Astrocyte of the spinal cord (primary cell): ENCODE data around the gene ST8SIA1.
A peak's percentile ranks its signal among the peaks of the same experiment; 100 is the strongest.

ENCODE experiments used
- DNase-seq: peaks from one replicate; pipeline ENCODE4 v3.0.0; 2011; ENCODE audit warnings: low read depth, low spot score
- H3K4me3 ChIP-seq: 2 replicates; pipeline ENCODE4 v1.5.1; 2011; ENCODE audit warnings: low read depth, mild to moderate bottlenecking, low read length, moderate library complexity
- in situ Hi-C: cut with HindIII; loops from 2 replicates; pipeline ENCODE4 v1.10.0; 2017; ENCODE audit warnings: low sequenced_read_pairs
- TF ChIP-seq, protein P1 (sequence below): IDR thresholded peaks from 2 replicates; pipeline ENCODE4 v1.5.1; 2012; ENCODE audit warnings: low read depth, mild to moderate bottlenecking, low read length, inconsistent platforms

ST8SIA1 gene

DNA sequence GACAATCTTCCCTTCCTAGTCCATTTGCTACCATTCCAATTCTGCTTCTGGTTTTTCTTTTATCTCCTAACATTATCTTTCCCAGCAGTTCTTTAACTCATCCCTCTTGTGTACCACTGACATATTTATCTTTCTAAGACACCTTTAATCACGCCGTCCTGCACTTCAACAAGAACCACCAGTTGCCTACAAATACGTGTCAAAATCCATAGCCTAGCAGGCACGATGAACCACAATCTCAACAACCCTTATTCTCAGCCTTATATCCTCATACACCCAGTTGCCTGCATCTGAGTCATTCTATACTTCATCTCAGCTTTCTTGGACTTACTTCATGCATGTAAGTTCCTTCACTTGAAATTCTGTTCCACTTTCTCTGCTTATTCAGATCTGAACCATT is 16.4 kb upstream of the ST8SIA1 start:
- in situ Hi-C loops = no loop called here
- no peak overlapping the region for H3K4me3 ChIP-seq
- DNase-seq = no peak
- TF ChIP-seq, protein P1, sequence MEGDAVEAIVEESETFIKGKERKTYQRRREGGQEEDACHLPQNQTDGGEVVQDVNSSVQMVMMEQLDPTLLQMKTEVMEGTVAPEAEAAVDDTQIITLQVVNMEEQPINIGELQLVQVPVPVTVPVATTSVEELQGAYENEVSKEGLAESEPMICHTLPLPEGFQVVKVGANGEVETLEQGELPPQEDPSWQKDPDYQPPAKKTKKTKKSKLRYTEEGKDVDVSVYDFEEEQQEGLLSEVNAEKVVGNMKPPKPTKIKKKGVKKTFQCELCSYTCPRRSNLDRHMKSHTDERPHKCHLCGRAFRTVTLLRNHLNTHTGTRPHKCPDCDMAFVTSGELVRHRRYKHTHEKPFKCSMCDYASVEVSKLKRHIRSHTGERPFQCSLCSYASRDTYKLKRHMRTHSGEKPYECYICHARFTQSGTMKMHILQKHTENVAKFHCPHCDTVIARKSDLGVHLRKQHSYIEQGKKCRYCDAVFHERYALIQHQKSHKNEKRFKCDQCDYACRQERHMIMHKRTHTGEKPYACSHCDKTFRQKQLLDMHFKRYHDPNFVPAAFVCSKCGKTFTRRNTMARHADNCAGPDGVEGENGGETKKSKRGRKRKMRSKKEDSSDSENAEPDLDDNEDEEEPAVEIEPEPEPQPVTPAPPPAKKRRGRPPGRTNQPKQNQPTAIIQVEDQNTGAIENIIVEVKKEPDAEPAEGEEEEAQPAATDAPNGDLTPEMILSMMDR = no peak

DNA sequence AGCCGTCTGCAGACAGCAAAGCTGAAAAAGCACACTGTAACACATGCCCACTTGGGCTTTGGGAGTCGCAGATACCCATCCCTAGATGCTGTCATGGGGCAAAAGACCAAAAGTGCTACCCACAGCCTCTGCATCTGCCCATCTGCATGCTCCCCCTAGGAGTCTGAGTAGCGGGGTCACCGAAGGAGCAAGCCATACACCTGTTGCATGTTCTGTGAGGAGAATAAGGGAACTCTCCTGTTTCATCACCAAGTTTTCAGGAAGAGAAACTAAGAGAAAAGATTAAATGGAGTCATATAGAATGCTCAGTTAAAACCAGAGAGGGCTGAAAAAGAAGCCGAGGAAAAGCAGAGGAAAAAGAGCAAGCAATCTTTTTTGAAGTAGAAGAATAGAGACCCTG is 13.7 kb upstream of the ST8SIA1 start:
- in situ Hi-C loops = no loop called here
- DNase-seq = no peak
- no peak overlapping the region for H3K4me3 ChIP-seq
- TF ChIP-seq, protein P1 = no peak

DNA sequence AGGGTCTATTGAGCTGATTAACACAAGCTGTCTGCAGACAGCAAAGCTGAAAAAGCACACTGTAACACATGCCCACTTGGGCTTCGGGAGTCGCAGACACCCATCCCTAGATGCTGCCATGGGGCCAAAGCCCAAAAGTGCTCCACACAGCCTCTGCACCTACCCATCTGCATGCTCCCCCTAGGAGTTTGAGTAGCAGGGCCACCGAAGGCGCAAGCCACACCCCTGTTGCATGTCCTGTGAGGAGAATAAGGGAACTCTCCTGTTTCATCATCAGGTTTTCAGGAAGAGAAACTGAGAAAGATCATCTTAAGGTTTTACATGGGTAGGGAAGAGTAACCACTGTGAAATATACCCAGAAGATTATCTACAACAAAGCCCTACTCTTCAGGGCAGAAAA is 5.6 kb upstream of the ST8SIA1 start:
- in situ Hi-C loops = no loop called here
- no peak overlapping the region for H3K4me3 ChIP-seq
- no peak for DNase-seq
- TF ChIP-seq, protein P1 = no peak

DNA sequence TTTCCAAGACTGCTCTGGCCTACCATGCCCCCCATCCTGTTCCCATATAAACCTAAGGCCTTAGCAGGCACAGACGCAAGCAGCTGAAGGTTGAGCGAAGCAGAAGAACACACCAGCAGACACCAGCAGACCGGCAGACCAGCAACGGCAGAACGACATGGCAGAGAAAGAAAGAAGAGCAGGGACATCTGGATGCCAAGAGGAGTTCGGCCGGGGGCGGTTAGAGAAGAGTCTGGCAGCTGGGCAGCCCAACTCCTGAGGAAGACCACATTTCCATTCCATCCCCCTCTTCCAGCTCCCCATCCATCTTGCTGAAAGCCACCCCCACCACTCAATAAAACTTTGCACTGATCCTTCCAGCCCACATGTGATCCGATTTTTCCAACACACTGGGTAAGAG is 5.2 kb upstream of the ST8SIA1 start:
- in situ Hi-C loops = no loop called here
- no peak overlapping the region for H3K4me3 ChIP-seq
- no peak for DNase-seq
- TF ChIP-seq, protein P1 = no peak

DNA sequence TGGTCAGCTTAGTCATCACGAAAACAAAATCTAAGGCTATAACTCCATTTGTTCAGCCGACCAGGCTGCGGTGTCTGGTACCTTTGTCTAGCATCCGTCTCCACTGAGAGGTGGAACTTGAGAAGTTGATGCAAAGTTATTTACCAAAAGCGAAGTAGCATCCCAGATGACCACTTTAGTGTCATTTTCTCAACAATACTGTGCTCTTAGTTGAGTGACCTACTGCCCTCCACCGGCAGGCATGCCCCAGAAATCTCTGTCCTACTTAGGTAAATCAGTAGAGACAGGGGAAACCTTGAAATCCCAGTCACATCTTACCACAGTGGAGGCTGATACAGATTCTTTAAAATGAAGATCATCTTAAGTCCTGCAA is 1.3 kb upstream of the ST8SIA1 start:
- no peak for DNase-seq
- TF ChIP-seq, protein P1 = no peak
- in situ Hi-C loops = no loop called here
- peak overlapping the region; percentile 62 for H3K4me3 ChIP-seq

DNA sequence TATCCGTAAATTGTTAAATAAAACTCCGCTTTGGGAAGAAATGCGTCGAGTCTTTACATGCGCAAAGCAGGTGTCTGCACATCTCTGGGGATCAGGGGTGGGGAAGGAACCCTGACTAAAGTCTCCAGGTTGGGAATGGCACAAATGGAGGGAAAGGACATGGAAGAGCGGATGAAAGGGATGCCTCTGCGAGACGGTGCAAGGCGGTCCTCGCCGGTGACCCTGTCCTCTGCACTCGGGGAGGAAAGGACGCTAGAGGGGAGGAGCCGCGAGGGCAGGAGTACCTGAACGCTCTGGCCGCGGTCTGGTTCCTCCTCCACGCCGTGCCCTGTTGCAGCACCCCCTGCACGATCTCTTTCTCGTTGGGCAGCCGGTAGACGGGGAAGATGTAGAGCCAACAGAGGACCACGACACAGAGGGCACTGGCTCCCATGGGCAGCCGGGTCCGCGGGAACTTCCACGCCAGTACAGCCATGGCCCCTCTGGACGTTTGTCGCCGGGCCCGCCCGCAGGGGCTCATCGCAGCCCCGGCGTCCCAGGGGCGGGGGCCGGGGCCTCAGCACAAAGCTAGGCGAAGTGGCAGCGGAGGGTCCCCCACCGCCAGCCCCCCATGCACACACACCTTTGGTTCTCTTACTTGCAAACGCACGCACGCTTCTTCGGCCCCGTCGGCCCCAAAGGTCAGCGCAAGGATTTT is 646 bp downstream of the ST8SIA1 start:
- DNase-seq = no peak

More for the DNA sequence above, 646 bp downstream of the ST8SIA1 start:
- TF ChIP-seq, protein P1 = no peak
- H3K4me3 ChIP-seq = peak overlapping the region; percentile 62
- in situ Hi-C loops = no loop called here
